NB4 (cell line): ENCODE measurements around the gene MADD.

Experiments used
- MYC ChIP-seq: IDR thresholded peaks from 2 replicates; pipeline ENCODE4 v1.6.1; 2011; ENCODE audit warnings: low read depth, low read length
- POLR2A ChIP-seq: IDR thresholded peaks from 2 replicates; pipeline ENCODE4 v1.6.1; 2011; ENCODE audit warnings: mild to moderate bottlenecking; ENCODE audit not compliant: insufficient read length; ENCODE audit errors: extremely low read depth
- TF ChIP-seq, protein P1 (sequence below): IDR thresholded peaks from one replicate; pipeline ENCODE4 v1.5.1; 2012; ENCODE audit warnings: low read depth, low read length
- TF ChIP-seq, protein P2 (sequence below): IDR thresholded peaks from 2 replicates; pipeline ENCODE4 v1.6.1; 2011; ENCODE audit warnings: low read depth, low read length

DNA sequence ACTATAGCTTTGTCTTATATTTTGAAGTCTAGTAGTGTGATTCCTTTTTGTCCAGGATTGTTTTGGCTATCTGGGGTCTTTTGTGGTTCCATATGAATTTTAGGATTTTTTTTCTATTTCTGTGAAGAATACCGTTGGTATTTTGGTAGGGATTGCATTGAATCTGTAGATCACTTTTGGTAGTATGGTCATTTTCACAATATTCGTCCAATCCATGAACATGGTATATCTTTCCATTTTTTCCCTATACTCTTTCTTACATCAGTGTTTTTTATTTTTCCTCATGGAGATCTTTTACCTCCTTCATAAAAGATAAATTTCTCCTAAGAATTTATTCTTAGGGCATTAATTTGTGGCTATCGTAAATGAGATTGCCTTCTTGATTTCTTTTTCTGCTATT lies 29.1 kb downstream of the MADD start:
- TF ChIP-seq, protein P1, sequence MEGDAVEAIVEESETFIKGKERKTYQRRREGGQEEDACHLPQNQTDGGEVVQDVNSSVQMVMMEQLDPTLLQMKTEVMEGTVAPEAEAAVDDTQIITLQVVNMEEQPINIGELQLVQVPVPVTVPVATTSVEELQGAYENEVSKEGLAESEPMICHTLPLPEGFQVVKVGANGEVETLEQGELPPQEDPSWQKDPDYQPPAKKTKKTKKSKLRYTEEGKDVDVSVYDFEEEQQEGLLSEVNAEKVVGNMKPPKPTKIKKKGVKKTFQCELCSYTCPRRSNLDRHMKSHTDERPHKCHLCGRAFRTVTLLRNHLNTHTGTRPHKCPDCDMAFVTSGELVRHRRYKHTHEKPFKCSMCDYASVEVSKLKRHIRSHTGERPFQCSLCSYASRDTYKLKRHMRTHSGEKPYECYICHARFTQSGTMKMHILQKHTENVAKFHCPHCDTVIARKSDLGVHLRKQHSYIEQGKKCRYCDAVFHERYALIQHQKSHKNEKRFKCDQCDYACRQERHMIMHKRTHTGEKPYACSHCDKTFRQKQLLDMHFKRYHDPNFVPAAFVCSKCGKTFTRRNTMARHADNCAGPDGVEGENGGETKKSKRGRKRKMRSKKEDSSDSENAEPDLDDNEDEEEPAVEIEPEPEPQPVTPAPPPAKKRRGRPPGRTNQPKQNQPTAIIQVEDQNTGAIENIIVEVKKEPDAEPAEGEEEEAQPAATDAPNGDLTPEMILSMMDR, result no peak
- TF ChIP-seq MYC, result no peak
- TF ChIP-seq, protein P2, sequence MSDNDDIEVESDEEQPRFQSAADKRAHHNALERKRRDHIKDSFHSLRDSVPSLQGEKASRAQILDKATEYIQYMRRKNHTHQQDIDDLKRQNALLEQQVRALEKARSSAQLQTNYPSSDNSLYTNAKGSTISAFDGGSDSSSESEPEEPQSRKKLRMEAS, result no peak
- no peak for TF ChIP-seq POLR2A
